NCI-H69 (cell line): ENCODE measurements around the gene C9.
"Not testable (repeated sequence)": the region's sequence is repeated elsewhere in the genome, so short reads cannot be mapped to it uniquely, and the experiment has no call there.

Experiments
- DNase-seq: peaks from one replicate; lab custom pipeline; 2025; lab: John Stamatoyannopoulos, UW

Gene C9

DNA sequence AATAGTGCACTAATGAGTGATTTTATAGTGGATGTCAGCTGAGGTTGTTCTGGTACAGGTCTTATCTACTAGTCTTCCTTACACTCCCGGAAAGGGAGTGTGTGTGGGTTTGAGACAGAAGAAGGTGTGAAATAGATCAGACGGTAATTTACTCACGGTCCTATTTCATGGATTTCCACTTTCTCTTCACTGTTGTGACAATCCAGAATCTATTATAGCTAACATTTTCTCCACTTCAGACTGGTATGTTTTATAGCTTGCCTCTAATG, 7.0 kb upstream of the C9 start:
- no peak for DNase-seq

DNA sequence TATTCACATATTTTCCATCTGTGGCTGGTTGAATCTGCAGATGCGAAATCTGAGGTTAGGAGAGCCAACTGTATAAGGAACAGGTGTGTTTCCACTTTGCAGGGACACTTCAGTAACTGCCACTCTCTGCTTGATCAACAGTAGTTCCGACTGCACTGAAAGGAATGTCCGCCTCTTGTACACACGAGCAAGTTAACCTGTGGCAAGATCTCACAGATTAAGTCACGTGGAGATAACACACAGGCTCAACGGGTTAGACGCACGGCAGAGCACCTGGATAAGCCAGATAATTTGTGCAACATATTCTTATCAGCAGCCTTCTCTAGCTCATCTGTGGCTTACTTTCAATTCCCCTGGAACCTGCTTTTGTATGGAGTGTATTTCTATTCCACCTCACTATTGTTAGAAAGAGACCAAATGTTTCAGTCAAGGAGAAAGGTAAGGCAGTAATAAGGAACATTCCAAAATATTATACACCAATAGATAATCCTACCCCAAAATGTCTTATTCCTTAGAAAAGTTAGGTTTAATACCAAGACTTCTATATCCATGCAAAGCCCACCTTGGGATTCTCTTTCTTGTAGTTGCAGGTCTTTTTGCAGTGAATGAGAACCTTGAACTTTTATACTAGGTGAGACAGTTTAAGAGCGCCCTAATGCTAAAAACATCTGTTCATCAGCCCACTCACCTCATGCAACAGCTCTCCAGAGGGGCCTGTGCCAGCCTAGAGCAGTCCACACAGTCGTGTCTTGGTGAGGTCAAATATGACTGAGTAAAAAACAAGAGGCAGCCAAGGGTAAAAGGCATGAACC, 6.5 kb upstream of the C9 start:
- no peak for DNase-seq

DNA sequence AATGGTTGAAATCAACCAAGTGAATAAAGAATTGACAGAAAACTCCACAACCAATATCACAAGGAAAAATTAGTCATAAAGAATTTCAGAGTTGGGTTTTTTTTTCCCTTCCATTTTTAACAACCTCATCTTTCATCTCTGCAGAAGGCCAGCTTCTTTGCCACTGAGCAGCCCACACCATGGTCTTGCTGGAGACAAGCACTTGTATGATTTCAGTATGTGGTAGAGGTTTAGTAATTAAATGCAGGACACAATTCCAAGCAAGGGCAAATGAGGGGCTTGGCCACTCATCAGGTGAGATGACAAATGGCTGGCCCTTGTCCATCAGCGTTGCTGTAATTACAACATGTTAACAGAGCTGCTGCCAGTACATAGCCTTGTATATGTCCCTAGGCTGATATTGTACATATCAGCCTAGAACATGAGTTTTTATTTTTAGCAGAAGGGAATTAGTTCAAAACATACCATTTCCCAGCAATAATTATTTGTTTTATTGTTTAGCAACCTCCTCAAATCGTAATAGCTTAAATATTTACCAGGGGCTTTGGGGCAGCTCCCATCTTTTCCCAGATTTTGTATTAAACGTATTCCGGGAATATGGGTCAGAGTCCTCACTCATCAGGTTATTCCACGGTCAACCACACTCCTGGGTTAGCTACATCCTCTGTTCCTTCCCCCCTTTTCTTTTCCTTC, 5.0 kb upstream of the C9 start:
- no peak for DNase-seq

DNA sequence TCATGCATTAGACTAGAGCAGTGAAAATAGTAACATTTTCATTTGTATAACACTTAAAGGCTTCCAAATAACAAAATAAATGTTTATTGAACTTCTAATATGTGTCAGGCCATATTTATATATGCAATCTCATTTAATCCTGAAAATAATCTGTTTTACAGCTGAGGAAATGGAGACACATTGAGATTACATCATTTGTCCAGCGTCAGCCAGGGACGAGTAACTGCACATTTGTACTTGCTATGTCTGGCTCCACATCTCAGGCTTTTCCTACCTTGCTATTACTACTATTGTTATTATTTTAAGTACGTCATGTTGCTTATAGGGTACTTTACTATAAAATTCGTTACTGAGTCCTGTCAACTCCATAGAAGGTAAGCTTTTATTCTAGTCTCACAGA, 3.8 kb upstream of the C9 start:
- no peak for DNase-seq

DNA sequence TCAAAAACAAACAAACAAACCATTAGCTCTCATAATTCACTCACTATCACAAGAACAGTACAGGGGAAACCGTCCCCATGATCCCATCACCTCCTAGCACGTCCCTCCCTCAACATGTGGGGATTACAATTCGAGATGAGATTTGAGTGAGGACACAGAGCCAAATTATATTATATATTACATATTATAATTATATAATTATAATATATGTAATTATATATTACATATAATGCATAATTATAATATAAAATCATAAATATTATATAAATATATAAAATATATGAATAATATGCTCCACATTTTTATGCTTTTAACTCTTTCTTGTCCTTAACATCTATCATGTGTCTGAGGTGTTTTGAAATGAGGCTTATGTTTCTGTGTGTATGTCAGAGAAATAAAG, 3.4 kb upstream of the C9 start:
- DNase-seq: no peak

DNA sequence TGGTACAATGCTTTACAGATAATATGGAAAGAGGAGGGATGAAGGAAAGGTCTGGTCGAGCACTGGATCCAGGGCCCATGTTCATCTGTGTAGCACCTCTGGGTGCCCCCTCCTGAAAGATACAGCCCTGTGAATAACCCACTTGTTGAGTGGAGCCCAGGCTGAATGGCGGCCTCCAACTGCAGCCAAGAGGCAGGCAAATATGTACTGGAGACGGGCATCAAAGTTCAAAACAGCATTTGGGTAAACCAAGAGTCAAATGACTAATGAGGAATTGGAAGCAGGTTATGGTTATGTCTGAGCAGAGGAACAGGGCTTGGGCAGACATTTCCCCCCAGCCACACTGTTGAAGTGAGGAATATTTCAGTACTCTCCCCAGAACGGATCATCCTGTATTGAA, 1.1 kb downstream of the C9 start:
- no peak for DNase-seq

DNA sequence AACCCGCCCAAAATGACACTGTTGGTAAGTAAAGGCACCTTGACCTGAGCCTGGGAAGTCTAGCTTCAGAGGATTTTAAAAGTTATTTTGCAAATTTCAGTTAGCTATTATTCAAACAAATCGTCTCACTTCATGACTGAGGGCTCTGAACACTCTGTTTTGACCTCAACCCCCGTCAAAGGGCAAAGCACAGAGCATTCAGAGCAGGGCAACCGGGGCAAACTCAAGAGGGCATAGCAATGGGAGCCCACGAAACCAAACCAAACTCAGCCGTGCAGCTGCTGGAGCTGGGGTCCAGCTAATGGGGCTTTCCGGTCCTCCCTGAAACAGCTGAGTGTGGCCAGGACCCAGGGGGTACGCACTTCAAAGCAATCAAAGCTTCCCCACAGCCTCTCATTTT, 1.6 kb downstream of the C9 start:
- no peak for DNase-seq

DNA sequence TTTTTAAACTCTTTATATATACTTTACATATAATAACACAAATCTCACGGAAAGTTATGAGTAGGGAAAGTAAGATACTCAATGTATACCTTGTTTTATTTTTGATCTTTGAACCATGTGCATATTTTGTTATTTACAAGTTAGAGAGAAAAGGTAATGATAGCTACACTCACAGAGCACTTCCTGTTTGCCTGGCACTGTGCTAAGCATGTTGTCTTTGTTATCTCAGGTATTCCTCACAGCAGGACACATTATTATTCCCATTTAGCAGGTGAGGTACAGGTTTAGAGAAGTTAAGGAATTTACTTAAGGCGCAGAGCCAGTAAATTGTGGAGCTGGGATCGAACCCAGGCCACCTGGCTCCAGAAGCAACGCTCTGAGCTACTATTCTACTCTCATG, 3.0 kb downstream of the C9 start:
- no peak for DNase-seq

DNA sequence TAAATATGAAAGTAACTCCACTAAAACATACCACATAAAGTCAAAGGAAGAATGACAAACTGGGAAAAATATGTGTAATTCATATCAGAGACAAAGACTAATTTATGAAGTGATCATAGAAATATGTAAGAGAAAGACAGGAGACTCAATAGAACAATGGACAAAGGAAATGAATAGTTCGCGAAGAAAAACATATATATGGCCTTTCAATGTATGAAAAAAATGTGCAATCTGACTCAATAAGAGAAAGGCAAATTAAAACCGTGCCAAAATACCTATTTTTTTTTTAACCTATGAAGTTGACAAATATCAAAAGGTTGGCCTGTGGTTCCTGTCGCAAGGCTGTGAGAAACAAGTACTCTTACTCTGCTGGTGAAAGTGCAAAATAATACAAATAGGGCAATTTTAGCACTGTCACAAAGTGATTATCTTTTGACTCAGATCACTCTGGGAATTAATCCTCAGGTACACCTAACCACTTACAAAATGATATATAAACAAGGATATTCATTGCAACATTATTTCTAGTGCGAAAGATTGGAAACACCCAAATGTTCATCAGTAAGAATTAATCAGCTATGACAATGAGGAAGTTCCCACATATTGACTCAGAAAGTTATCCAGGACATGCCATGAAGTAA, 3.7 kb downstream of the C9 start:
- no peak for DNase-seq

DNA sequence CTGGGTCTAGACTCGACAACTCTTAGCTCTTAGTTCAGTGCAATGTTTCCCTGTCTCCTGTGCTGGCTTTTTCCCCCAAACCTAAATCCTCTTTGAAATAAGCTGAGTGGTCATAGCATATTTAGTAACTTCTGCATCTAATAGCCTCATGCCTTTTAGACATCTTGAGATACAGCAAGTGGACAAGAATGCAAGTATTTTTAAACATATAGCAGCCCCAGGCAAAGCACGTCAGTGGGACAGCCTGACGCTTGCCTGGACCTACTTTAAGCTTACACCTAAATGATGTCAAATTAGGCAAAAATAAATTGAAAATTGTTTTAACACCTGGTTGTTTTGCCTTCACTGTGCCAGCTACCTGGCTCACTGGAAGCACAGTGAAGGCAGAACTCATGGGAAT, 8.0 kb downstream of the C9 start:
- DNase-seq: no peak

DNA sequence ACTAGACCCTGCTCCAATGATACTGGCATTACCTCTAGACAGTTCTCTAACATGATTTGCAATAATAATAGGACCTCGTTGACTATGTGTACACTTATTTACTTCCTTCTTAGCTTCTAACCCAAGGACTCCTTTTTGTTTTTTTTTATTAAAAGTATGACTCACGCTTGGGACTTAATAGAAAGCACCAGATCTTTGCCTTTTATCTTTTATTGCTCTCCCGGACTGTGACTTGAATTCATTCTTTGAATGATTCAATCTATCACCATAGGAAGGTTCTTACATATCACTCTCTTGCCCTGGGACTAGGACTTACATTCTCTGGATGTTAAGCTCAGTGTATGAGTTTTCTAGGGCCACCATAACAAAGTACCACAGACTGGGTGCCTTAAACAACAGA, 9.0 kb downstream of the C9 start:
- DNase-seq: no peak

DNA sequence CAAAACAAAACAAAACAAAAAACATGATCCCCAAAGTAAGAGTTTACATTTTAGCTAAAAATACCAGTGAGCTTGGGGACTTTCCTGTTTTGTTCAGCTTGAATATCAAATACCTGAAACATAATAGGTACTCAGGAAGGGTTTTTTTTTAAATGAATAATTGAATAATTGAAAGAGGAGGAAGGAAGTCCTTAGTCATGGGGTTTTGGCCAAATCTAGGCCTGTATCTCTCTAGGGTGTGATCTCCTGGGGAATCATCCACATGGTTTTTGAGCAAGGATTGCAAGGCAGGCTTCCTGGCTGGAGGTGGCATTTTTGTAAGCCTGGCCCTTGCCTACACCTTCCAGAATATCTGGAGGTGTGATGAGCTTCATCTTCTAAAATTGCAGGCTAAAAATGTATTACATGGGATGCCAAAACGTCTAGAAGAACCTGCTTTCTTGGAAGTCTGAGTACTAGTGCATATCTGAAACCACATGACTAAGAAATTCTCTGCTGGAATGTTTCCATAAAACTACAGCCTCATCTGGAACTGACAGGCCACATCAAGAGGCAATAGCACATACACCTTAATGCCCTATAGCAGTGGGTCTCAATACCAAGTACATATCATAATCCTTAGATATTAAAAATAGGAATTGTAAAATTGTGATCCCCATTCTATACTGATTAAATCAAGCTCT, 10.4 kb downstream of the C9 start:
- DNase-seq: no peak

DNA sequence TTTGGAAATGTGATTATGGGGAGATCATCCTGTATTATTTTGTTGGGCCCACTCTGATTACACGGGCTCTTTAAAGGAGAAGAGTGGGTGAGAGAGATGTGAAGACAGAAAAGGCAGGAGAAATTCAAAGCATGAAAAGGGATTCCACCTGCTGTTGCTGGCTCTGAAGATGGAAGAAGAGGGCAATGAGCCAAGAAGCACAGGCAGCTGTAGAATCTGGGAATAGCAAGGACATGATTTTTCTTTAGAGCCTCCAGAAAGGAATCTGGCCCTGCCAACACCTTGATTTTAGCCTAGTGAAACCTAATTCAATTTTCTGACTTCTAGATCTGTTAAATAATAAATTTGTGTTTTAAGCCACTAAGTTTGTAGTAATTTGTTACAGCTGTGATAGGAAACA, 11.3 kb downstream of the C9 start:
- no peak for DNase-seq

DNA sequence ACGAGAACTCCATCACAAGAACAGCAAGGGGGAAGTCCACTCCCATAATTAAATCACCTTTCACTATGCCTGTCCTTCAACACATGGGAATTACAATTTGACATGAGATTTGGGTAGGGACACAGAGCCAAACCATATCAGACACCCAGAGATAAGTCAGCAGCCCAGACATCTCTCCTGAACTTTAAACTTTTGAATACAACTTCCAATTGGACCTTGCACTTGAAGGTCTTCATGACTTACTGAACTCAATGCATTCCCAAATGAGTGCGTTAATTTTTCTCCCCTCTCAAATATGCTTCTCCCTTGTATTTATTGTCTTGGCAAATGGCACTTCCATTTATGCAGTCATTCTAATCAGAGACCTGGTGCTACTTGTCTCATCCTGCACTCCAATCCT, 12.1 kb downstream of the C9 start:
- DNase-seq: no peak

DNA sequence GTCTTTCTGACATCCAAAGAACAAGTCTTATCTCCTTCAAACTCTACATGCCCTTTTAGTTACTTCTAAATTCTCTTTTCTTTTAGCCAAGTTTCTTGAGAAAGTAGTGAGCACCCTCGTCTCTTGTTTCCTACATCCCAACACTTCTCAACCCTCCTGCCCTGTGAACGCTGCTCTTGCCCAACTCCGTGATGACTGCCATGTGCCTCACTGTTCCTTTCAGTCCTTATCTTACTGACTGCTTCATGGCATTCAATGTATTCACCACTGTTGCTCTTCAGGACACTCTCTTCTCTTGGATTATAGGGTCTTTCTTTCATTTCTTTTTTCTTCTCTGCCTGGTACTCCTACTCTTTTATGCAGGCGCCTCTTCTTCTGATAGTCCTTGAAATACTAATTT, 14.8 kb downstream of the C9 start:
- no peak for DNase-seq

DNA sequence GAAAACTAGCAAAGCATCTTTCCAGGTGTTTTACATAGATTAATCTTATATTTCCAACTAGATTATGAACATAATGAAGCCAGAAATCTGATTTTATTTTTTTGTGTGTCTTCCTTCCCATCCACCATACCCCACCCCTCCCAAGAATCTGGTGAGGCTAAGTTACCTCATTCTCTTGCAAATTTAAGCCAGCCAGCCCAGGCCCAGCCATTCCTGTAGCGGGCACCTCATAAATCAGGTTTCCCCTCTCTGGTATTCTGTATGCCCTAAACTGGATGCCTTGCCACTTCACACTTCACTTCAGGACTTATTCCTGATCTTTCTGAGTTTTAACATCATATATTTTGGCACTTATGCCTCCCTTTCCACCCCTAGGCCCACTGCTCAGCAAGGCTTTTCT, 21.8 kb downstream of the C9 start:
- no peak for DNase-seq

DNA sequence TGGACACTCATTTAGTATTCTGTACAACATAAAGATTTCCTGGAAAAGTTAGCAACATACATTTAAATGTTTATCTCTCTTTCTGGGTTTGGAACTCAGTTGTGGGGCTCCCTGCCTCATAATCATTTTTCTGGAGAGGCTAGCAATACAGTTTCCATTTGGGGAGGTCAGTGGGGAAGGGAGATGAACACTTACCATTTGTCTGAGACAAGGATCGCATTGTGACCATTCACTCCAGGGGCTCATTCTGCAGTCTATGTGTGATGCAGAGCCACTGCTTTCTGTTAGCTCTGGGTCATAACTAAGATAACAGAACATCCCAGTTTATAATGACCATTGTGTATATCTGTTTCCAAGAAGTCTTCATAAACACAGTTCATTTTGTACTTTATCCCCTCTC, 22.4 kb downstream of the C9 start:
- DNase-seq: no peak

DNA sequence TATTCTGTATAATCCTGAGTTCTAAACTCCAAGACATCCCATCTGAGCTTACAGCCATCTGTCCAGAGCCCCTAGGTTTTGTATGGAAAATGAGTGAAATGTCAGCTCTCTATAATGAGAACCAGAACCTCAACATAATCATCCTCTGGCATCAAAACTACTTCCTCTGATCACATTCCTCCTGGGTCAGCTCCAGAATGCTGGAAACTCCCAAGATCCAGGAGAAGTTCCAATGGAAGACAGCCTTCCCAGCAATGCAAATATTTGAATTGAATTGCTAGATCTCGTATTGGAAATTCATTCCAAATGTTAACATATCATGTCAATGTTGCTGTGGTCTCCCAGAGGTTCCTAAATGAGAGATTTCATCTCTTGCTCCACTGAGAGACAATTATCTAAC, 23.8 kb downstream of the C9 start:
- DNase-seq: no peak

DNA sequence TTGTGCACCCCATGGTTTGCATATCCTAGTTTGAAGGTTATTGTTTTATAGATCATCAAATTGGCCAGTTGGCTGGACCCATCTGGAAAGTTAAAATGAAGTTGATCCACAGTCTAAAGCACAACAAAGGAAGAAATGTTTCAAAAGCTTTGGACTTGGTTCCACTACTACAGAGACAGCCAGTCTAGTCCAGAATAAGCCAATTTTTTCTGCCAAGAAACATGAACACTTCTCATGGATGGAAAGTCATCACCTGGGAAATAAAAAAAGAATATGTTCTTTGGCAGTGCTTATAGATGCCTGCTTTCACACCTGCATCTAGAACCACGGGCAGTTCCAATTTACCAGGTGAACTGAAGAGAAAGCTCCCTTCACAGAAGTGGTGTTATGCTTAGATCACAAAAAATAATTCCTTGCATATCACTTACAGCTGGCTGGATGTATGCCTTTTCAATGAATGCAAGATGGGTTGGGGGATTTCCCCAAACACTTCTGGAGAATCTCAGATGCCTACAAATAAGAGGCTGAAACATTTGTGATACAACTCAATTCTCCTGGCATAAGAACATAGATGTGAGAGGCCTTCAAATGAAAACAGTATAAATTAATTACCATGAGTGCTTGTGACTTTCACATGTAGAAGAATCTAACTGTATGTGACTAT, 26.9 kb downstream of the C9 start:
- no peak for DNase-seq

DNA sequence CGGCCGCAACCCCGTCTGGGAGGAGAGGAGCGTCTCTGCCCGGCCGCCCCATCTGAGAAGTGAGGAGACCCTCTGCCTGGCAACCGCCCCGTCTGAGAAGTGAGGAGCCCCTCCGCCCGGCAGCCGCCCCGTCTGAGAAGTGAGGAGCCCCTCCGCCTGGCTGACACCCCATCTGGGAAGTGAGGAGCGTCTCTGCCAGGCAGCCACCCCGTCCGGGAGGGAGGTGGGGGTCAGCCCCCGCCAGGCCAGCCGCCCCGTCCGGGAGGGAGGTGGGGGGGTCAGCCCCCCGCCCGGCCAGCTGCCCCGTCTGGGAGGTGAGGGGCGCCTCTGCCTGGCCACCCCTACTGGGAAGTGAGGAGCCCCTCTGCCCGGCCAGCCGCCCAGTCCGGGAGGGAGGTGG, 30.0 kb downstream of the C9 start:
- not testable (repeated sequence) for DNase-seq

DNA sequence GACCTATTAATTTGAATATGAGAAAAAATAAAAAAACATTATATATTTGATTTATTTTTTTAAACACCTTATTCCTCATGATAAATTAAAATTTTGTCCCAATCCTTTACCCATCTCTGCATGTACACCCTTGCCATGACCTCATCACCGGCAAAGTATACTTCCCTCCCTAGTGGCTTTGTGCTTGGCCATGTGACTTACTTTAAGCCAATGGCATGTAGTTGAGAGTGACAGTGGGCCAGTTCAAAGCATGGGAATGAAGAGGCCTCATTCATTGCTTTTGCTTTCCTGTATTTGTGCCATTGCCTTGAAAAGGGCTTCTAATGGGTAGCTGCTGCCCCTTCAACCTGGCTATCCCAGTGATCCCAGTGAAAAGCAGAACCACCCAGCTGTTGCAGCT, 31.2 kb downstream of the C9 start:
- no peak for DNase-seq

DNA sequence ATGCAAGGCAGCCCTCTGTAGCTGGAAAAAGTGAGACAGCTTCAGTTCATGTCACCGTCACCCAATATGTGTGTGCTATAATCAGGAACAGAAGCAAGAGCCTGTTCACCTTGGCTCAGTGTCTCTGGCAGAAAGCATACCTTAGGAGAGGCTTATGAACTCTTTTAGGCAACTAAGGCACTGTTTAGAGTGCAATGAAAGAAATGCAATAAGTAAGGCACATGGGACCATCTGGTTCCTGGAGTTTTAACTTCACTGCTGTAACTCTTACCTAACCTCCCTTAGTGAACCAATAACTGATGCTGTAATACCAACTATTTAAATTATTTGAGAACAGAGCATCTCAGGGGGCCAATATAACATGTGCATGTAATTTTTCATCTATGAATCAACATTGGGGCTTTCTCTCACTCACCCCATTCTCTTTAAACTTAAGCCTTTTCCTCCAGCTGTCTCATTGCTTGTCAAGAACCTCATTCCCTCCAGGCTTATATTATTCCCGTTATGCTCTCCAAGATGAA, 32.4 kb downstream of the C9 start:
- DNase-seq: no peak
